Body of pancreas (tissue), 4 donors: ENCODE measurements around the gene CACNA1C. TPM values are rescaled to one million over a fixed set of nuclear protein-coding genes. Genes with fewer than 3 reads are reported as not detected.

Source experiments
- ATAC-seq: fragments of 150-250 bp; one replicate; pipeline ENCODE4 v1.9.1; 2016
- DNase-seq, 4 donors: peaks; one replicate each; pipeline ENCODE4 v3.0.0-alpha.2; 2019
- H3K27ac ChIP-seq, 4 donors: fragments of 200-600 bp; sonication (generic); 1 replicate in 3 of 4; 2 replicates in 1 of 4; pipeline versions ENCODE4 v1.5.1 to v1.6.1; 2016 to 2019; ENCODE audit warnings: mild to moderate bottlenecking in 1 of 4, mixed read lengths in 1 of 4, moderate library complexity in 1 of 4
- H3K27me3 ChIP-seq, 2 donors: fragments of 200-600 bp; sonication (generic); one replicate each; pipeline ENCODE4 v1.6.0; 2016; ENCODE audit warnings: mild to moderate bottlenecking in 1 of 2
- H3K36me3 ChIP-seq, 2 donors: fragments of 200-600 bp; sonication (generic); replicated peaks in 1 of 2; 2 replicates each; pipeline ENCODE4 v1.5.1; 2016; ENCODE audit warnings: low read depth in 2 of 2; ENCODE audit not compliant: insufficient read depth in 1 of 2
- H3K4me1 ChIP-seq: fragments of 200-600 bp; sonication (generic); one replicate; pipeline ENCODE4 v1.6.0; 2016
- H3K4me3 ChIP-seq, 2 donors: fragments of 200-600 bp; sonication (generic); 1 replicate in 1 of 2; 2 replicates in 1 of 2; pipeline ENCODE4 v1.5.1; 2016 to 2019
- H3K9me3 ChIP-seq, 3 donors: fragments of 200-600 bp; sonication (generic); 1 replicate in 2 of 3; 2 replicates in 1 of 3; pipeline ENCODE4 v1.5.1; 2016
- POLR2A ChIP-seq, 3 donors: fragments of 450-650 bp; IDR thresholded peaks; one replicate each; pipeline ENCODE4 v1.6.1; 2016; ENCODE audit warnings: antibody characterized with exemption in 3 of 3, mild to moderate bottlenecking in 2 of 3
- WGBS, 2 donors: methylation state at CpG; one replicate each; pipeline ENCODE4 v1.1.5; 2017; 5-methylcytosine and 5-hydroxymethylcytosine counted together
- intact Hi-C: fragments of 100-400 bp; cut with DNase I; formaldehyde crosslinking; loops from one replicate; pipeline ENCODE4 v1.15.1; 2023
- total RNA-seq, 2 donors: library from RNA; depleted of rRNA; stranded (reverse); fragments of >200 nt; gene quantifications; one replicate each; pipeline ENCODE4 v1.1.0, GENCODE V29; 2016
- TF ChIP-seq, protein P1 (sequence below), 7 experiments: fragments of 450-650 bp in 4 of 7; fragments of 200-600 bp in 3 of 7; sonication (generic) in 3 of 7; IDR thresholded peaks; one replicate each; pipeline ENCODE4 v1.5.1; 2016 to 2019; ENCODE audit warnings: antibody characterized with exemption in 7 of 7

Gene CACNA1C
- total RNA-seq, 2 donors from 2014 or later, result 2.3 to 4.4 TPM

GRCh38 chr12:2358986-2359658 lies 306.3 kb downstream of the CACNA1C start:
- Histone ChIP-seq H3K9me3 (no peaks in the 10 kb centered on the region), H3K4me3 (no peak overlapping the region), H3K27ac (no peak overlapping the region), H3K4me1 (no peaks in the 10 kb centered on the region), H3K36me3 (no peaks in the 10 kb centered on the region), H3K27me3 (no peaks in the 10 kb centered on the region)
- ATAC-seq (no peak), DNase-seq (no peak)
- intact Hi-C loops, result no loop called here
- TF ChIP-seq POLR2A (IDR thresholded peaks at IDR 0.05), result no peak
- TF ChIP-seq, protein P1, sequence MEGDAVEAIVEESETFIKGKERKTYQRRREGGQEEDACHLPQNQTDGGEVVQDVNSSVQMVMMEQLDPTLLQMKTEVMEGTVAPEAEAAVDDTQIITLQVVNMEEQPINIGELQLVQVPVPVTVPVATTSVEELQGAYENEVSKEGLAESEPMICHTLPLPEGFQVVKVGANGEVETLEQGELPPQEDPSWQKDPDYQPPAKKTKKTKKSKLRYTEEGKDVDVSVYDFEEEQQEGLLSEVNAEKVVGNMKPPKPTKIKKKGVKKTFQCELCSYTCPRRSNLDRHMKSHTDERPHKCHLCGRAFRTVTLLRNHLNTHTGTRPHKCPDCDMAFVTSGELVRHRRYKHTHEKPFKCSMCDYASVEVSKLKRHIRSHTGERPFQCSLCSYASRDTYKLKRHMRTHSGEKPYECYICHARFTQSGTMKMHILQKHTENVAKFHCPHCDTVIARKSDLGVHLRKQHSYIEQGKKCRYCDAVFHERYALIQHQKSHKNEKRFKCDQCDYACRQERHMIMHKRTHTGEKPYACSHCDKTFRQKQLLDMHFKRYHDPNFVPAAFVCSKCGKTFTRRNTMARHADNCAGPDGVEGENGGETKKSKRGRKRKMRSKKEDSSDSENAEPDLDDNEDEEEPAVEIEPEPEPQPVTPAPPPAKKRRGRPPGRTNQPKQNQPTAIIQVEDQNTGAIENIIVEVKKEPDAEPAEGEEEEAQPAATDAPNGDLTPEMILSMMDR (IDR thresholded peaks at IDR 0.05), result no peak
- 48 to 51% methylated on average over 8 of the region's 8 CpGs for WGBS, 2 donors

GRCh38 chr12:2359725-2360629 lies 307.2 kb downstream of the CACNA1C start:
- no peaks in the 10 kb centered on the region for H3K36me3 ChIP-seq
- no peak overlapping the region for H3K27ac ChIP-seq
- H3K4me1 ChIP-seq, result no peaks in the 10 kb centered on the region
- H3K4me3 ChIP-seq, result no peak overlapping the region
- no peak for TF ChIP-seq POLR2A (IDR thresholded peaks at IDR 0.05)
- TF ChIP-seq, protein P1 (IDR thresholded peaks at IDR 0.05), result no peak
- intact Hi-C loops, result no loop called here
- DNase-seq (no peak), ATAC-seq (no peak)
- WGBS, 2 donors, result 71 to 72% methylated on average over 15 of the region's 15 CpGs
- no peaks in the 10 kb centered on the region for H3K9me3 ChIP-seq
- H3K27me3 ChIP-seq, result no peaks in the 10 kb centered on the region

DNA sequence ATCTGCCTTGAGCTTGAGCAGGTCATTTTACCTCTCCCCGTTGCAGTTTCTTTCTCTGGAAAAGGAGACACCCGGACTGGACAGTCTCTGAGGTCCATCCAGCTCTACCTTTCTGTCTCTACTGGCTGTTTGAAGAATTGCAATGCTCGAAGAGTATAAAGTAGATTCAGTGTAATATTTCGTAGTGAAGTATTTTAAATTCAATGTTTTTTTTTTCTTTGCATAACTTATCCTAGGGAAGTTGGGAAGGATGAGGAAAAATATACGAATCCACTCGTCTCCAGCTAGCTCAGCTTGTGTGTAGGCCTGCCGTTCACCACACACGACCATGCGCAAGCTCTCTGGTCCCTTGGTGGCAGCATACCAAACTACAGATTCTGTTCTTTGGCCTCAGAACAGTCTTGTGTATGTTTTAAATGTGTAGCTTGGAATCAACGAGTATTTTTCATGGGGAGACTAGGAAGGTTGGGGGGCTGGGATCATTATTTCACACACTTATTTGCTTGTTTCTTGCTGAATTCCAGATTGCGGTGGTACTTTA lies 307.9 kb downstream of the CACNA1C start:
- DNase-seq (no peak), ATAC-seq (no peak)
- intact Hi-C loops, result no loop called here
- Histone ChIP-seq H3K36me3 (no peaks in the 10 kb centered on the region), H3K4me3 (no peak overlapping the region), H3K9me3 (no peaks in the 10 kb centered on the region), H3K4me1 (no peaks in the 10 kb centered on the region), H3K27me3 (no peaks in the 10 kb centered on the region), H3K27ac (no peak overlapping the region)
- TF ChIP-seq, protein P1 (IDR thresholded peaks at IDR 0.05), result no peak
- TF ChIP-seq POLR2A (IDR thresholded peaks at IDR 0.05), result no peak
- 83 to 84% methylated on average over 11 of the region's 11 CpGs for WGBS, 2 donors

- TF ChIP-seq POLR2A (IDR thresholded peaks at IDR 0.05), result no peak
- TF ChIP-seq, protein P1 (IDR thresholded peaks at IDR 0.05), result no peak
- intact Hi-C loops, result no loop called here
- H3K36me3 ChIP-seq, result no peaks in the 10 kb centered on the region
- H3K4me1 ChIP-seq, result no peaks in the 10 kb centered on the region
- 79 to 80% methylated on average over 10 to 11 of the region's 11 CpGs for WGBS, 2 donors
- no peak overlapping the region for H3K4me3 ChIP-seq
- H3K27ac ChIP-seq, result no peak overlapping the region
- H3K9me3 ChIP-seq, result no peaks in the 10 kb centered on the region
- no peak for DNase-seq
- no peaks in the 10 kb centered on the region for H3K27me3 ChIP-seq
- no peak for ATAC-seq
Measured at GRCh38 chr12:2363836-2364609, 311.2 kb downstream of the CACNA1C start.
